CD4-positive, alpha-beta memory T cell (primary cell): ENCODE measurements around the gene MRPS18A. TPM values are rescaled to one million over a fixed set of nuclear protein-coding genes. Genes with fewer than 3 reads are reported as not detected.

Experiments used
- CTCF ChIA-PET: fragments of 350-600 bp; sonication (Branson Sonifier 250); formaldehyde crosslinking; loops from one replicate; lab custom pipeline; 2021; ENCODE audit warnings: inconsistent platforms; ENCODE audit not compliant: partially characterized antibody; lab: Charles Lee
- POLR2A ChIA-PET: fragments of 350-600 bp; sonication (Branson Sonifier 250); formaldehyde crosslinking; loops from one replicate; lab custom pipeline; 2021; ENCODE audit not compliant: partially characterized antibody; lab: Charles Lee
- DNase-seq, 5 donors: peaks; one replicate each; pipeline versions ENCODE4 v3.0.0 to v3.0.0-alpha.2; 2020 to 2022; ENCODE audit warnings: mixed read lengths in 1 of 5
- H3K27ac ChIP-seq: one replicate; pipeline ENCODE4 v1.7.0; 2013; ENCODE audit warnings: low read depth, low read length
- H3K27me3 ChIP-seq: 2 replicates; pipeline ENCODE4 v1.7.0; 2013; ENCODE audit warnings: mild to moderate bottlenecking, low read length, moderate library complexity; ENCODE audit not compliant: insufficient read depth
- H3K36me3 ChIP-seq: 2 replicates; pipeline ENCODE4 v1.7.0; 2013; ENCODE audit warnings: mild to moderate bottlenecking, low read length, moderate library complexity; ENCODE audit not compliant: insufficient read depth
- H3K4me1 ChIP-seq: 2 replicates; pipeline ENCODE4 v1.7.0; 2013; ENCODE audit warnings: mild to moderate bottlenecking, low read length, moderate library complexity; ENCODE audit not compliant: insufficient read depth
- H3K4me3 ChIP-seq, 2 donors: one replicate each; pipeline ENCODE4 v1.7.0; 2013; ENCODE audit warnings: low read length in 2 of 2, mild to moderate bottlenecking in 1 of 2
- H3K9me3 ChIP-seq, 2 donors: one replicate each; pipeline ENCODE4 v1.7.0; 2013; ENCODE audit warnings: low read length in 2 of 2, control low read depth in 1 of 2; ENCODE audit not compliant: control insufficient read depth in 1 of 2
- H3K27ac Mint-ChIP-seq, 7 donors: one replicate each; pipeline ENCODE4 v1.8.0; 2020 to 2021; ENCODE audit warnings: mixed read lengths in 7 of 7, mild to moderate bottlenecking in 6 of 7, inconsistent platforms in 3 of 7, moderate library complexity in 3 of 7
- H3K27me3 Mint-ChIP-seq, 2 donors: one replicate each; pipeline ENCODE4 v1.8.0; 2020 to 2021; ENCODE audit warnings: mixed read lengths in 2 of 2
- H3K36me3 Mint-ChIP-seq, 2 donors: one replicate each; pipeline ENCODE4 v1.8.0; 2020 to 2021; ENCODE audit warnings: mixed read lengths in 2 of 2, inconsistent platforms in 1 of 2, mild to moderate bottlenecking in 1 of 2
- H3K4me1 Mint-ChIP-seq, 4 donors: one replicate each; pipeline ENCODE4 v1.8.0; 2020 to 2021; ENCODE audit warnings: mixed read lengths in 4 of 4, mild to moderate bottlenecking in 1 of 4
- H3K4me3 Mint-ChIP-seq, 8 donors: one replicate each; pipeline ENCODE4 v1.8.0; 2020 to 2021; ENCODE audit warnings: mixed read lengths in 8 of 8, mild to moderate bottlenecking in 7 of 8, moderate library complexity in 6 of 8, inconsistent platforms in 3 of 8
- H3K9me3 Mint-ChIP-seq, 8 donors: one replicate each; pipeline ENCODE4 v1.8.0; 2020 to 2021; ENCODE audit warnings: mixed read lengths in 8 of 8, mild to moderate bottlenecking in 5 of 8, inconsistent platforms in 3 of 8, moderate library complexity in 1 of 8
- intact Hi-C: fragments of 100-400 bp; cut with micrococcal nuclease; formaldehyde crosslinking; loops from one replicate; pipeline ENCODE4 v1.15.1; 2023
- polyA plus RNA-seq, 2 donors: library from polyadenylated mRNA; unstranded; fragments of 300-500 nt; fragmentation: Illumina TruSeq; gene quantifications; one replicate each; pipeline ENCODE4 v1.2.3, GENCODE V29; 2021
- total RNA-seq, 2 experiments: library from RNA; stranded (reverse); gene quantifications; one replicate each; pipeline ENCODE4 v1.2.3, GENCODE V29; 2021

MRPS18A gene
- total and polyA plus RNA-seq, 4 experiments from 2014 or later = 31.3 to 86.1 (median 47.5) TPM

DNA sequence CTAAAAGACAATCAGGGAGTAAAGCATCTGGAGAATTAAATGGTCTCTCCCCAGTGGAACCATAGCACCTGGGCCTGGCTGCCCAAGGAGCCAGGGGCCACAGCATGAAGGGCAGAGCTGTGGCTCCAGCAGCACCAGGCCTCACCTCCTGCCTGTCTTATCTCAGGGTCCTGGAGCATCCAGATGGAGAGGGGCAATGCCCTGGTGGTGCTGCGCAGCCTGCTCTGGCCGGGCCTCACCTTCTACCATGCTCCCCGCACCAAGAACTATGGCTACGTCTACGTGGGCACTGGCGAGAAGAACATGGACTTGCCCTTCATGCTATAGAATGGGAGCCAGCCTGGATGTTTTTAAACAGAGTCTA, 17.0 kb downstream of the MRPS18A start:
- H3K4me3 ChIP-seq = no peak overlapping the region
- H3K4me1 Mint-ChIP-seq = peaks cover 11 to 19% (median 15%) of the 10 kb centered on the region in 4 donors
- POLR2A ChIA-PET = no interaction called here
- H3K36me3 Mint-ChIP-seq = peaks cover 14 to 50% of the 10 kb centered on the region in 2 donors
- CTCF ChIA-PET = interaction anchor here (0.6 to 6.9 kb wide), 6 partner anchors 7 to 410 kb away, joined by 3 to 79 read pairs (median 6); partner anchors contain the start of genes MRPS18A and VEGFA
- no peaks in the 10 kb centered on the region for H3K9me3 ChIP-seq
- no peaks in the 10 kb centered on the region for H3K9me3 Mint-ChIP-seq
- H3K27me3 Mint-ChIP-seq = no peaks in the 10 kb centered on the region
- H3K4me1 ChIP-seq = peaks cover 26% of the 10 kb centered on the region
- no peak overlapping the region for H3K27ac ChIP-seq
- intact Hi-C loops = no loop called here
- DNase-seq = no peak
- no peaks in the 10 kb centered on the region for H3K27me3 ChIP-seq
- no peak overlapping the region for H3K4me3 Mint-ChIP-seq
- H3K36me3 ChIP-seq = peaks cover 33% of the 10 kb centered on the region
- peak overlapping the region in 5 of 7 donors; percentile 4 to 77 (median 52) for H3K27ac Mint-ChIP-seq

DNA sequence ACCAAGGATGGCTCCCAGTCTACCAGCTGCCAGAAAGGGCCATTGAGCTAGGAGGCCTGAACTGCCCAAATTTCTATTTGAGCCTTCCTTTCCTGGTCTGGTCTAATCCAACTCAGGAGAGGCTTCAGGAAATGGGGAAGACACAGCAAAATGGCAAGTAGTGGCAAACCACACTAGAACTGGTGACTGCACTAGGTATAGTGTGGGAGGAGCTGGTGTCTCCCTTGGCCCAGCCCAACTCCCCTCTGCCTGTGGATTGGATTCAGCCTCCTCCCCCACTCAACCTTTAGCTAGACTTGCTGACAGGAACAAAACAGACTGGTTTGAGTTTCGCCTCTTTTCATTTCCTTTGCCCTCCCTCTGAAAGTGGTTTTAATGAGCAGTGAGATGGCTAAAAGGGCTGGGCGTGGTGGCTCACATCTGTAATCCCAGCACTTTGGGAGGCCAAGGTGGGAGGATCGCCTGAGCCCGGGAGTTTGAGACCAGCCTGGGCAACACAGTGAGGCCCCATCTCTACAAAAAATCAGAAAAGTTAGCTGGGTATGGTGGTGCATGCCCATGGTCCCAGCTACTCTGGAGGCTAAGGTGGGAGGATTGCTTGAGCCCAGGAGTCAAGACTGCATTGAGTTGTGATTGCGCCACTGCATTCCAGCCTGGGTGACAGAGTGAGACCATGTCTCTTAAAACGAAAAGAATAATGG, 17.5 kb downstream of the MRPS18A start:
- Mint-ChIP-seq H3K4me1 (peaks cover 11 to 19% (median 15%) of the 10 kb centered on the region in 4 donors), H3K9me3 (no peaks in the 10 kb centered on the region), H3K27me3 (no peaks in the 10 kb centered on the region), H3K27ac (peak overlapping the region in 4 of 7 donors; percentile 4 to 75 (median 41)), H3K4me3 (no peak overlapping the region), H3K36me3 (peaks cover 10 to 44% of the 10 kb centered on the region in 2 donors)
- Histone ChIP-seq H3K4me3 (no peak overlapping the region), H3K27ac (no peak overlapping the region), H3K36me3 (peaks cover 28% of the 10 kb centered on the region), H3K27me3 (no peaks in the 10 kb centered on the region), H3K9me3 (no peaks in the 10 kb centered on the region), H3K4me1 (peaks cover 26% of the 10 kb centered on the region)
- DNase-seq = no peak
- ChIA-PET CTCF (interaction anchor here (0.6 to 6.9 kb wide), 10 partner anchors 8 to 411 kb away, joined by 3 to 79 read pairs (median 4); partner anchors contain the start of genes MRPS18A and VEGFA), POLR2A (no interaction called here)
- intact Hi-C loops = no loop called here

DNA sequence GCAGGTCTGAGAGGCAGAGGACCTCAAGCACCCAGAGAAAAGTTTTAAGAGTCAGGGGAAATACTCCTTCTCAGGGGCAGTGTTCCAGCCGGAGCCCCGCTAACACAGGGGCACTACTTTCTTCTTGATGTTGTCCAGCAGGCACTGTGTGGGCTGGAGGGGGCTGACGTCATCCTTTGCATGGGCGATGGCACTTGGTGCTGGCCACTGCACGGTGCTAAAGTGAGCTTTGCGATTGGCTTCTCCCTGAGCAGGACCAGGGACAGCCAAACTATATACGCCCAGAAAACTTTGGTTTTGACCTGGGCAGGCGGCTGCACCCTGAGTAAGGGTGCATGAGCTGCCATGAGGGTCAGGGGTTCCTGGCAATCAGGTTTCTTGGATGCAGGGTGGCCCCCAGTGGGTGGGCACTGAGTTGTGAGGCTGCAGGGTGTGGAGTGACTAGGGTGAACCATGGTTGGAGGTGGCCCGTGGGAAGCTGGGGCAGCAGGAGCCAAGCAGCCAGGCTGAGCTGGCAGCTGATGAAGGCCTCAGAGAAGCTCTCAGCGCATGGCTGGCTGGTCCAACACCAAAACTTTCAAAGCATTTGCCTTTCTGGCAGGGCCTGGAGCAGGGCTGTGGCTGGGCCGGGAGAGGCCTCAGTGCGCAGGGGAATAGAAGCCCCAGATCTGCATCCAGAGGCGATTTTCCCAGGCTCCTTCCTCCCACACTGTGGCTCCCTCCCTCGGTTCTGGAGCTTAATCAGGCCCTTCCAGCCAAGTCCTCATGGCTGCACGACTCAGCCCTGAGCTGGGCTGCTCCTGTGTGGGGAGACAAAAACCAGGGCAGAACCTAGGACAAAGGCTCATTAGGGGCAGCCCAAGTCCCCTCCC, 18.3 kb downstream of the MRPS18A start:
- ChIA-PET CTCF (interaction anchor here (1.0 to 6.9 kb wide), 11 partner anchors 8 to 411 kb away, joined by 3 to 79 read pairs (median 4); partner anchors contain the start of genes MRPS18A and VEGFA), POLR2A (interaction anchor here (0.7 kb wide), 1 partner anchor 20 kb away, joined by 3 read pairs; no protein-coding TSS in a partner anchor)
- Histone ChIP-seq H3K4me1 (peaks cover 26% of the 10 kb centered on the region), H3K27ac (no peak overlapping the region), H3K27me3 (no peaks in the 10 kb centered on the region), H3K36me3 (peaks cover 20% of the 10 kb centered on the region), H3K9me3 (no peaks in the 10 kb centered on the region), H3K4me3 (no peak overlapping the region)
- no peak for DNase-seq
- Mint-ChIP-seq H3K36me3 (peaks cover 2 to 37% of the 10 kb centered on the region in 2 donors), H3K9me3 (no peaks in the 10 kb centered on the region), H3K4me1 (peaks cover 11 to 19% (median 15%) of the 10 kb centered on the region in 4 donors), H3K4me3 (no peak overlapping the region), H3K27me3 (no peaks in the 10 kb centered on the region), H3K27ac (peak overlapping the region in 6 of 7 donors; percentile 34 to 81 (median 67))
- intact Hi-C loops = no loop called here

DNA sequence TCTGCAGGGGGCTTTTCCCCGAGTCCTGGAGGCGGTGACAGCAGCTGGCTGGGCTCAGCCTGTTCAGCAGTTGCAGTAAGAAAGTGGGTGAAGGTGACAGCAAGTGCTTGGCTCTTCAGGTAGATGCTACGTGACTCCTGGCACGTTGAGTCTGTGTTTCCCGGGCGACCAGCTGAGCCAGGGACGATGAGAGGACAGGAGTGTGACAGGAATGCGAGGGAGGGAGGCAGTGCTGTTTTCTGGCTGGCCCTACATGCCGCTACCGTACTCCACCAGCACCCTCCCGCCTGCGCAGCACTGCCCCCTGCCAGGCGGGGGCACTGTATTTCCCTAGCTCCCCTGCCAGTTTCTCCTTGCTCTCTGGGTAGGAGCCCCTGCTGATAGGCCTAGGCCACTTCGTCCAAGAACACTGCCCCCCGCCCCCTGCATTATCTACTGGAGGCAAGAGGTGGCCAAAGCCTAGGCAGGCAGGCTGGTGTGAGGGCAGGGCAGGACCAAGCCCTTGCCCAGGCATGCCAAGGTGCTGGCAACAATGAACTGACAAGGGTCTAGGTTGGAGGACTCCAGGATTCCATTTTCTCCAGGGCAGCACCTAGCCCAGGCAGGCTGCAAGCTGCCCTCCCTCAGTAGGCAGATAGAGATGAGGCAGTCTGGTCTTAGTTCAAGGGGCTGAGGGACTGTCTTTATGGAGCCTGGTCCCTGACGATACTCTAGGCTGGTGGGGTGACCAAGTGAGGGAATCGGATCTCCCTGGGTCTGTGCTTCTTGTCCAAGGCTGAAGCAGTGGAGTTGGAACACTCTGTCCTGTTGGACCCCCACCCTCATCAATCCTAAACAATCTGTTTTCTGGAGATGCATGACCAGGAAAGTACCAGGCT, 19.2 kb downstream of the MRPS18A start:
- Histone ChIP-seq H3K4me3 (no peak overlapping the region), H3K9me3 (no peaks in the 10 kb centered on the region), H3K36me3 (peaks cover 11% of the 10 kb centered on the region), H3K27ac (no peak overlapping the region), H3K27me3 (no peaks in the 10 kb centered on the region), H3K4me1 (peaks cover 26% of the 10 kb centered on the region)
- H3K27me3 Mint-ChIP-seq = no peaks in the 10 kb centered on the region
- H3K27ac Mint-ChIP-seq = peak overlapping the region in 5 of 7 donors; percentile 57 to 81 (median 77)
- no peaks in the 10 kb centered on the region for H3K9me3 Mint-ChIP-seq
- CTCF ChIA-PET = interaction anchor here (0.8 to 6.9 kb wide), 17 partner anchors 10 to 412 kb away, joined by 3 to 79 read pairs (median 5); partner anchors contain the start of genes MAD2L1BP, MRPS18A, RSPH9 and VEGFA
- peaks cover 11 to 19% (median 15%) of the 10 kb centered on the region in 4 donors for H3K4me1 Mint-ChIP-seq
- no peak overlapping the region for H3K4me3 Mint-ChIP-seq
- POLR2A ChIA-PET = interaction anchor here (0.7 kb wide), 1 partner anchor 21 kb away, joined by 3 read pairs; no protein-coding TSS in a partner anchor
- intact Hi-C loops = no loop called here
- peaks cover 0 to 30% of the 10 kb centered on the region in 2 donors for H3K36me3 Mint-ChIP-seq
- peak; percentile 22 to 48 (median 31) for DNase-seq

DNA sequence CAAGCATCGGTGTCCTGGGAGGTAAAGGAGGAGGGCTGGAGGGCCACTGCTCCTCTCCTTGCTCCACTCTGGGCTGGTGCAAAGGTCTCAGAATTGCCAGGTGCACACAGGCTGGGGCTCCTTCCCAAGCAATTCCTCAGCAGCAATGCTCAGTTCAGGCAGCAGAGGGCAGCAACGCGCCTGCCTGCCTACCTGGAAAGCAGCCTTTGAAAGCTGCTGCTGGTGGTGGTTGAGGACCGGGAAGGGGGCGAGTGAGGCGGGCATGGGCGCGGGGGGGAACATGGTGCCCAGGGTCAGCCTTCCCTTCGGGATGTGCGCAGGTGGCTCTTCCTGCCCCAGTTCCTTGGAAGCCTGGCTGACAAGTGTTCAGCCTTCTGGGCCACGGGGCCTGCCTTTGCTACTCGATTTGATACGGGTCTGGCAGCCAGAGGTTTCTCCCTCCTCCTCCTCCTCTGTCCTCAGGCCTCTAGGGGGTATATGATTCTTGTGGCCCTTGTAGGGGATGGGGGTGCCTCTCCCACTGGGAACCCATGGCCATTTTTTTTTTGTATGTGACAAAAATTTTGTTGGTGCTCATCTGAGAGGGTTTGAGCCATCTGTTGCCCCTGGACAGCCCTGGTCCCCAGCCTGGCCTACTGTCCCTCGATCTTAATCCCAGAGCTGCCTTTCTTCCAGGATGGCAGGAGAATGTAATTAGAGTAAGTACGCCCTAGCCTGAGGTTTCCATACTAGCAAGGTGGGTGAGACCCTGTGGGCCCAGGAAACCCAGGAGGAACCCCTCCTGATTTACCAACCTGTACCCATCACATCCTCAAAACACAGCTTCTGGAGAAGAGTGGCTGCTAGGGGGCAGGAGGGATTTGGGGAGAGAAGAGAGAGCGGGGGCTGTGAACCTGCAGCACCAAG, 20.1 kb downstream of the MRPS18A start:
- H3K27ac ChIP-seq = no peak overlapping the region
- peak overlapping the region in 6 of 8 donors; percentile 46 to 78 (median 64) for H3K4me3 Mint-ChIP-seq
- intact Hi-C loops = loop anchor here (1.0 to 2.0 kb wide), 3 partner anchors 105 to 412 kb away; no protein-coding TSS in a partner anchor
- peak overlapping the region in 4 of 7 donors; percentile 15 to 86 (median 52) for H3K27ac Mint-ChIP-seq
- H3K4me1 ChIP-seq = peaks cover 26% of the 10 kb centered on the region
- no peaks in the 10 kb centered on the region for H3K27me3 ChIP-seq
- no peaks in the 10 kb centered on the region for H3K9me3 Mint-ChIP-seq
- H3K4me3 ChIP-seq = no peak overlapping the region
- H3K9me3 ChIP-seq = no peaks in the 10 kb centered on the region
- POLR2A ChIA-PET = interaction anchor here (0.9 to 1.3 kb wide), 4 partner anchors 18 to 38 kb away, joined by 3 to 5 read pairs (median 4); partner anchors contain the start of genes GTPBP2 and MAD2L1BP
- peaks cover 11 to 19% (median 15%) of the 10 kb centered on the region in 4 donors for H3K4me1 Mint-ChIP-seq
- no peaks in the 10 kb centered on the region for H3K27me3 Mint-ChIP-seq
- CTCF ChIA-PET = interaction anchor here (0.7 to 6.9 kb wide), 21 partner anchors 8 to 413 kb away, joined by 3 to 79 read pairs (median 5); partner anchors contain the start of genes MAD2L1BP, MRPS18A, RSPH9 and VEGFA
- peaks cover 5% of the 10 kb centered on the region for H3K36me3 ChIP-seq
- DNase-seq = peak; percentile 72 to 80 (median 73)
- H3K36me3 Mint-ChIP-seq = peaks cover 0 to 22% of the 10 kb centered on the region in 2 donors
